Measurements from ENCODE around the gene PCDH19. TPM values are rescaled to one million over a fixed set of nuclear protein-coding genes. Genes with fewer than 3 reads are reported as not detected.

PCDH19 gene
- total RNA-seq (1 to 10 TPM in 3 of 10 donors, under 1 TPM in 7; 0.15 to 1.8 (median 0.67) TPM), polyA plus RNA-seq (under 1 TPM; 0.16 to 0.29 TPM)
- long read RNA-seq, donor 1: 0 reads
- long read RNA-seq, donor 2: 0 reads
- long read RNA-seq, donor 3: 0 reads

GRCh38 chrX:100409610-100410590 is at the start of gene PCDH19:
Gene PCDH19, minus strand, starts transcription at chrX:100410273. Its CDS starts 1,676 bp downstream, at chrX:100408597.
- Histone ChIP-seq H3K4me3 (peak within 1 kb of the TSS; percentile 32 to 62 (median 45)), H3K9me3 (peaks cover 0 to 19% (median 0%) of the 10 kb centered on the region in 11 donors), H3K36me3 (no peaks in the 10 kb centered on the region), H3K27me3 (peaks cover 0 to 92% (median 30%) of the 10 kb centered on the region in 7 donors), H3K4me1 (peaks cover 0 to 10% (median 0%) of the 10 kb centered on the region in 9 donors), H3K27ac (no peak within 1 kb of the TSS)
- TF ChIP-seq CTCF (IDR thresholded peaks at IDR 0.05): no peak
- 1% methylated on average over 47 to 89 of the region's 91 CpGs for WGBS, 2 donors
- ATAC-seq (peak; percentile 80 to 92 (median 88)), DNase-seq (peak; percentile 42 to 60)
- intact Hi-C loops (cut with DNase I): loop anchor here in 1 of 10 donors (10.0 kb wide), 1 partner anchor 65 kb away; no protein-coding TSS in a partner anchor

GRCh38 chrX:100449696-100450608 is 39.9 kb upstream of the PCDH19 start:
- Histone ChIP-seq H3K4me1 (peaks cover 0 to 14% (median 4%) of the 10 kb centered on the region in 9 donors), H3K9me3 (no peaks in the 10 kb centered on the region), H3K36me3 (no peaks in the 10 kb centered on the region), H3K27ac (peak overlapping the region in 5 of 10 donors; percentile 24 to 63 (median 47)), H3K4me3 (no peak overlapping the region), H3K27me3 (peaks cover 0 to 17% (median 0%) of the 10 kb centered on the region in 7 donors)
- ATAC-seq (peak; percentile 38 to 86 (median 72)), DNase-seq (peak; percentile 20 to 37)
- peak in 1 of 9 donors; percentile 9 for TF ChIP-seq CTCF (IDR thresholded peaks at IDR 0.05)
- 71 to 78% methylated on average over 15 of the region's 15 CpGs for WGBS, 2 donors
- intact Hi-C loops (cut with DNase I): loop anchor here in 3 of 10 donors (2.0 to 10.0 kb wide), 4 partner anchors 65 to 185 kb away; partner anchors contain the start of gene TSPAN6 (in 2 of the 3)

- peaks cover 0 to 14% (median 4%) of the 10 kb centered on the region in 9 donors for H3K4me1 ChIP-seq
- intact Hi-C loops (cut with DNase I): loop anchor here in 3 of 10 donors (2.0 to 10.0 kb wide), 4 partner anchors 67 to 187 kb away; partner anchors contain the start of gene TSPAN6 (in 1 of the 3)
- peak overlapping the region in 6 of 10 donors; percentile 17 to 45 (median 32) for H3K4me3 ChIP-seq
- 0 to 1% methylated on average over 6 of the region's 6 CpGs for WGBS, 2 donors
- peaks cover 0 to 21% (median 0%) of the 10 kb centered on the region in 7 donors for H3K27me3 ChIP-seq
- ATAC-seq (peak in 7 of 8 donors; percentile 44 to 78 (median 58)), DNase-seq (peak; percentile 15 to 30)
- peak overlapping the region in 1 of 10 donors; percentile 19 for H3K27ac ChIP-seq
- no peaks in the 10 kb centered on the region for H3K9me3 ChIP-seq
- TF ChIP-seq CTCF (IDR thresholded peaks at IDR 0.05): peak; percentile 51 to 92 (median 72)
- no peaks in the 10 kb centered on the region for H3K36me3 ChIP-seq
Observed at GRCh38 chrX:100447655-100448397, 37.8 kb upstream of the PCDH19 start.
